Body of pancreas (tissue), 4 donors: ENCODE measurements around the gene TNNT2.

Experiments
- CTCF ChIP-seq, 7 experiments: fragments of 450-650 bp in 4 of 7; fragments of 200-600 bp in 3 of 7; sonication (generic) in 3 of 7; IDR thresholded peaks; one replicate each; pipeline ENCODE4 v1.5.1; 2016 to 2019; ENCODE audit warnings: antibody characterized with exemption in 7 of 7
- POLR2A ChIP-seq, 3 donors: fragments of 450-650 bp; IDR thresholded peaks; one replicate each; pipeline ENCODE4 v1.6.1; 2016; ENCODE audit warnings: antibody characterized with exemption in 3 of 3, mild to moderate bottlenecking in 2 of 3

- TF ChIP-seq CTCF (IDR thresholded peaks at IDR 0.05) (no peak), POLR2A (IDR thresholded peaks at IDR 0.05) (no peak)
Observed at GRCh38 chr1:201419746-201420607, 42.5 kb upstream of the TNNT2 start.
